A172 (cell line): ENCODE data around the gene DDX18. TPM values are rescaled to one million over a fixed set of nuclear protein-coding genes. Genes with fewer than 3 reads are reported as not detected.

Experiments used
- total RNA-seq: library from RNA; depleted of rRNA; stranded (reverse); fragments of >200 nt; shearing (Covaris generic); gene quantifications from 2 replicates; pipeline ENCODE4 v1.2.3, GENCODE V29; 2014; rRNA removed

DDX18 gene
- total RNA-seq, 1 experiment from 2014 or later: 108 TPM

Other genes starting within 250 kb of the DDX18 start
- 15.0 and 21.8 TPM in 2 replicates for gene CCDC93, start 199.4 kb downstream of the DDX18 start, total RNA-seq